Neutrophil (primary cell): Measurements from ENCODE around the gene KIAA2012.

Source experiments
- H3K27ac ChIP-seq: fragments of 200-600 bp; sonication (generic); 2 replicates; pipeline ENCODE4 v1.5.1; 2016; ENCODE audit warnings: mild to moderate bottlenecking, moderate library complexity
- H3K27me3 ChIP-seq: fragments of 200-600 bp; sonication (generic); 2 replicates; pipeline ENCODE4 v1.6.0; 2016; ENCODE audit warnings: mild to moderate bottlenecking
- H3K36me3 ChIP-seq: fragments of 200-600 bp; sonication (generic); 2 replicates; pipeline ENCODE4 v1.5.1; 2017
- H3K4me1 ChIP-seq, 2 experiments: fragments of 200-600 bp in 1 of 2; sonication (generic) in 1 of 2; 1 replicate in 1 of 2; 2 replicates in 1 of 2; pipeline versions ENCODE4 v1.5.1 to v1.6.1; 2013 to 2016; ENCODE audit warnings: low read depth in 1 of 2, low read length in 1 of 2, mild to moderate bottlenecking in 1 of 2, moderate library complexity in 1 of 2; ENCODE audit not compliant: control insufficient read depth in 1 of 2, insufficient read depth in 1 of 2
- H3K4me3 ChIP-seq, 2 experiments: fragments of 200-600 bp in 1 of 2; sonication (generic) in 1 of 2; 1 replicate in 1 of 2; 2 replicates in 1 of 2; pipeline ENCODE4 v1.5.1; 2013 to 2016; ENCODE audit warnings: low read depth in 1 of 2, low read length in 1 of 2, mild to moderate bottlenecking in 1 of 2, moderate library complexity in 1 of 2
- H3K9me3 ChIP-seq: fragments of 200-600 bp; sonication (generic); 2 replicates; pipeline ENCODE4 v1.5.1; 2016
- CTCF ChIP-seq: fragments of 200-600 bp; sonication (generic); IDR thresholded peaks from 2 replicates; pipeline ENCODE4 v1.5.1; 2016; ENCODE audit warnings: antibody characterized with exemption

The KIAA2012 gene

DNA sequence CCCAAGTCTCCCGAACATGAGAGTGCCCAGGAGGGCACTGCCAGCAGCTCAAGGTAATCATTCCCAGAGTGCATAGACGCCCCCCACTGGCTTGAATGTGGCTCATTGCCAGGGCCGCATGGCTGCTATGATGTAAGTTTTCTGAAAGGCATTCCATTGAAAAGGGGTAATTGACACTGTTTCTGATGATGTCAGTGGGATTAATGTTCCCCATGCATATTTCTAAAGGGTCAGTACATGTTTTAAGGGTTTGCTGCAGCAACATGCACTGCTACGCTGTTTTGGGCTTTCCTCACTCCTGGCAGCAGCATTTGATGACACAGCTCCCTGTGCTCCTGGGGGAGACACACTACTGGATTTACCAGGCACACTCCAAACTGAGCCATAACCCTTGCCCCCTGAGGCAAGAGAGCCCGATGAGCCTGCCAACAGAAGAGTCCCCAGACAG, 36.7 kb downstream of the KIAA2012 start:
- H3K27ac ChIP-seq = no peak overlapping the region
- peaks cover 17% of the 10 kb centered on the region for H3K27me3 ChIP-seq
- TF ChIP-seq CTCF = no peak
- H3K36me3 ChIP-seq = no peaks in the 10 kb centered on the region
- no peak overlapping the region for H3K4me3 ChIP-seq
- peaks cover 1 to 2% of the 10 kb centered on the region in 2 experiments for H3K4me1 ChIP-seq
- H3K9me3 ChIP-seq = no peaks in the 10 kb centered on the region

DNA sequence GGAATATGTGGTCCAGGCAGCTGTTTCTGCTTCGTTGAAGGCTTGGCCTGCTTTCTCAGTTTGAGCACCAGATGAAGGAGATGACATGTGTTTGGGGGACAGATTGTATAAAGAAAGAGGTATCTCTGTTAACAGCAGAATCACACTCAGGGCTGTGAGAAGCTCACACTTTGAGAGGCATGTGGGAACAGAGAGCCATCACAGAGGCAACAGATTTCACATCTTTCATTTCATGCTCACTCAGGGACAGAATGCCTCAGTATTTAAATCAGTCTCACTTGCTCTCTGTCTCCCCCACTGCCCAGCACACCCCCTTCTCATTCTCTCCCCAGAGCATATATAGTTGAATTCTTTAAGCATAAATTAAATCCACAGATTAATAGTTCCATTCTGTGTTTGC, 37.4 kb downstream of the KIAA2012 start:
- no peak overlapping the region for H3K27ac ChIP-seq
- H3K4me1 ChIP-seq = peaks cover 3 to 7% of the 10 kb centered on the region in 2 experiments
- H3K36me3 ChIP-seq = no peaks in the 10 kb centered on the region

GRCh38 chr2:202112041-202112440, 39.0 kb downstream of the KIAA2012 start:
- Histone ChIP-seq H3K27me3 (peaks cover 23% of the 10 kb centered on the region), H3K36me3 (no peaks in the 10 kb centered on the region), H3K9me3 (no peaks in the 10 kb centered on the region), H3K4me3 (no peak overlapping the region), H3K27ac (no peak overlapping the region), H3K4me1 (peaks cover 3 to 7% of the 10 kb centered on the region in 2 experiments)
- no peak for TF ChIP-seq CTCF

More for the DNA sequence above, 37.4 kb downstream of the KIAA2012 start:
- H3K27me3 ChIP-seq = peaks cover 17% of the 10 kb centered on the region
- no peaks in the 10 kb centered on the region for H3K9me3 ChIP-seq
- H3K4me3 ChIP-seq = no peak overlapping the region
- no peak for TF ChIP-seq CTCF

- peaks cover 3 to 7% of the 10 kb centered on the region in 2 experiments for H3K4me1 ChIP-seq
- H3K9me3 ChIP-seq = no peaks in the 10 kb centered on the region
- no peak overlapping the region for H3K4me3 ChIP-seq
- TF ChIP-seq CTCF = no peak
- H3K27me3 ChIP-seq = peaks cover 24% of the 10 kb centered on the region
- no peak overlapping the region for H3K27ac ChIP-seq
- H3K36me3 ChIP-seq = no peaks in the 10 kb centered on the region
Observed at GRCh38 chr2:202113571-202114142, 40.6 kb downstream of the KIAA2012 start.

GRCh38 chr2:202114291-202114690, 41.2 kb downstream of the KIAA2012 start:
- H3K9me3 ChIP-seq = no peaks in the 10 kb centered on the region
- peaks cover 23% of the 10 kb centered on the region for H3K27me3 ChIP-seq
- H3K27ac ChIP-seq = no peak overlapping the region
- no peak overlapping the region for H3K4me3 ChIP-seq
- no peak for TF ChIP-seq CTCF
- peaks cover 3 to 7% of the 10 kb centered on the region in 2 experiments for H3K4me1 ChIP-seq
- no peaks in the 10 kb centered on the region for H3K36me3 ChIP-seq
